ENCODE data around the gene ARL11.

ARL11 gene

GRCh38 chr13:49615836-49616675 lies 12.3 kb upstream of the ARL11 start:
- no peak for DNase-seq (ENCODE audit: low read depth in 3 of 3)

DNA sequence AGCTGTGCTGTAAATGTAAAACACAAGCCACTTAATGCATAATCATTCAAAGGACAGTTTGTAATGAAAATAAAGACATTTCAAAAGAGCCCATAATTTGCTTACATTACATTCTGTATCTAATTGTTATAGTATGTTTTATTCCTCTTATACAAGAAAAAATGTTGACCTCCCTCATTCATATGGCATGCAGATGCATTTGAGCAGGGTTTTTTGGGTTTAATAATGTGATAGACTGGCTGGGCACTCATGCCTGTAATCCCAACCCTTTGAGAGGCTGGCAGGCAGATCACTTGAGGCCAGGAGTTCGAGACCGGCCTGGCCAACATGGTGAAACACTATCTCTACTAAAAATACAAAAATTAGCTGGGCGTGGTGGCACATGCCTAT lies 11.6 kb upstream of the ARL11 start:
- no peak for DNase-seq (ENCODE audit: low read depth in 3 of 3)

- no peak for DNase-seq (ENCODE audit: low read depth in 3 of 3)
Measured at GRCh38 chr13:49620170-49620621, 8.1 kb upstream of the ARL11 start.

- no peak for DNase-seq (ENCODE audit: low read depth in 3 of 3)
Measured at GRCh38 chr13:49622174-49622946, 5.9 kb upstream of the ARL11 start.

DNA sequence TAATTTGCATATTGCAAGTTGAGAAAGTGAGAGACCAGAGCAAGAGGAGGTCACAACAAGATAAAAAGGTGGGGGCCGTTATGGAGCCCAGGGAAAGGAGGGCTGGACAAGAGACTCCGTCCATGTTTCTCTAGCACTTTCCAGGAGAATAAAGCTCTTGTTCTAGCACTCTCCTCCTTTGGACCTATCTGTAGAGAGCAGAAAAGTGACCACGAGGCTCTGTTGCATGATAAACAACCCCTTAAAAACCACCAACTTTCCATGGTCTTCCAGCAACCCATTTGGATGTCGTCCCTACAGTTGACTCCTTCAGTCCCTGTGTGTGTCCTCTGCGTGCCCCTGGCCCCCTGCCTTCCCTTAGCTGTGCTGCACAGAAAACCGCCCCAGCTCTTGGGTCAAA lies 4.1 kb upstream of the ARL11 start:
- DNase-seq (ENCODE audit: low read depth in 3 of 3), result no peak

- no peak for DNase-seq (ENCODE audit: low read depth in 3 of 3)
Measured at GRCh38 chr13:49625392-49626079, 2.8 kb upstream of the ARL11 start.

DNA sequence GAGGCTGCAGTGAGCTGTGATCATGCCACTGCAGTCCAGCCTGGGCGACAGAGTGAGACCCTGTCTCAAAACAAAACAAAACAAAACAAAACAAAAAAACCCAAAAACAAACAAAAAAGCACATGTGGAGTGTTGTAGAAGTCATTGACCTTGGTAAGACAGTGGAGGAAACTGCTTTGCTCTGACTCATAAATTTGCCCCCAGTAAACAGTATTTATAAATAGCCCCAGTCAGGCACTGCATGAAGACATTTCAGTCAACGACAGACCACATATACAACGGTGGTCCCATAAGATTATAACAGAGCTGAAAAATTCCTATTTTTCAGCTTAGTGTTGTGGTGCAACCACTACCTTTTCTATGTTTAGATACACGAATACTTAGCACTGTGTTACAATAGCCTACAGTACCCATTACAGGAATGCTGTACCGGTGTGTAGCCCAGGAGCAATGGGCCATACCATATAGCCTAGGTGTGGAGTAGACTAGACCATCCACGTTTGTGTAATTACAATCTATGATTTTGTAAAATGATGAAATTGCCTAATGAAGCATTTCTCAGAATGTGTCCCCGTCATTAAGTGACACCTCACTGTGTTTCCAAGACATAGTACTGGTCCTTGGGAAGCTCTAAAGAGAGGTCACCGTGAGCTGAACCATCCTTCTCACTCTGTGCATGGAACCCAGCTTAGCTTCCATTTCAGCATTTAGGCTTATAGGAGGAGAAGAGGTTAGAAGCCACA lies 1.1 kb downstream of the ARL11 start:
- DNase-seq (ENCODE audit: low read depth in 3 of 3), result no peak

DNA sequence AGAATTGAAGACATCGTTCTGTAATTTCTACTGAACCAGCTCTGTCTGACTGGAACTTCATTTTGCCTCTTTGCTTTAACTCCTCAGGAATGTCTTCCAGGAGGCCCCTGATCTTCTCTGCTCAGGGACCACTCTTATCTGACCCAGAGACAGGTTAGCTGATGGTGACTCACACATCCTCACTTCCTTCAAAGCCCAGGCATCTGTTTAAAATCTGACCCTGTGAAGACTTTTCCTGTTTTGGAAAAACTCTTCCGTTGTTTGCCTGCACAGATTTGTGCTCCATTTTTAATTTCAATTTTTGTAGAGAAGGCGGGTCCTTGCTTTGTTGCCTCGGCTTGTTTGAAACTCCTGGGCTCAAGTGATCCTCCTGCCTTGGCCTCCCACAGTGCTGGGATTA lies 1.6 kb downstream of the ARL11 start:
- no peak for DNase-seq (ENCODE audit: low read depth in 3 of 3)

DNA sequence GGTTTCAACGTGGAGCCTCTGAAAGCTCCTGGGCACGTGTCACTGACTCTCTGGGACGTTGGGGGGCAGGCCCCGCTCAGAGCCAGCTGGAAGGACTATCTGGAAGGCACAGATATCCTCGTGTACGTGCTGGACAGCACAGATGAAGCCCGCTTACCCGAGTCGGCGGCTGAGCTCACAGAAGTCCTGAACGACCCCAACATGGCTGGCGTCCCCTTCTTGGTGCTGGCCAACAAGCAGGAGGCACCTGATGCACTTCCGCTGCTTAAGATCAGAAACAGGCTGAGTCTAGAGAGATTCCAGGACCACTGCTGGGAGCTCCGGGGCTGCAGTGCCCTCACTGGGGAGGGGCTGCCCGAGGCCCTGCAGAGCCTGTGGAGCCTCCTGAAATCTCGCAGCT lies 2.3 kb downstream of the ARL11 start:
- no peak for DNase-seq (ENCODE audit: low read depth in 3 of 3)

DNA sequence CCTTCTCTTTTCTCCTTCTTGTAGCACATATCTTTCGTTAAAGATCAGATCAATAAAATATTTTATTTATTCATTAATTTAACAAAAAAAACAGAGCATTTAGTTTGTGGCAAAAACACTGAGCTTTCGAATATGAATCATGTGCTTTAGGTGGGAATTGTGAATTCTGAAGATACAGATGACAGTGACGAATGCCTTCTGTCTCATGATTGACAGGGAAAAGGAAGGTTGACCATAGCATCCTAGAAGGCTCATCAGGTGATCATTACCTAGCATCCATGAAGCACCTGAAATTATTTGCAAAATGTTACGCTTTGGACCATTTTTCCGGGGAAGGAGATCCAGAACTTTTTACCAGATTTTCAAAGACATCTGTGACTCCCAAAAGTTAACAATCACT lies 3.8 kb downstream of the ARL11 start:
- DNase-seq (ENCODE audit: low read depth in 3 of 3), result no peak

- DNase-seq (ENCODE audit: low read depth in 3 of 3), result no peak
Measured at GRCh38 chr13:49633710-49634109, 5.4 kb downstream of the ARL11 start.

DNA sequence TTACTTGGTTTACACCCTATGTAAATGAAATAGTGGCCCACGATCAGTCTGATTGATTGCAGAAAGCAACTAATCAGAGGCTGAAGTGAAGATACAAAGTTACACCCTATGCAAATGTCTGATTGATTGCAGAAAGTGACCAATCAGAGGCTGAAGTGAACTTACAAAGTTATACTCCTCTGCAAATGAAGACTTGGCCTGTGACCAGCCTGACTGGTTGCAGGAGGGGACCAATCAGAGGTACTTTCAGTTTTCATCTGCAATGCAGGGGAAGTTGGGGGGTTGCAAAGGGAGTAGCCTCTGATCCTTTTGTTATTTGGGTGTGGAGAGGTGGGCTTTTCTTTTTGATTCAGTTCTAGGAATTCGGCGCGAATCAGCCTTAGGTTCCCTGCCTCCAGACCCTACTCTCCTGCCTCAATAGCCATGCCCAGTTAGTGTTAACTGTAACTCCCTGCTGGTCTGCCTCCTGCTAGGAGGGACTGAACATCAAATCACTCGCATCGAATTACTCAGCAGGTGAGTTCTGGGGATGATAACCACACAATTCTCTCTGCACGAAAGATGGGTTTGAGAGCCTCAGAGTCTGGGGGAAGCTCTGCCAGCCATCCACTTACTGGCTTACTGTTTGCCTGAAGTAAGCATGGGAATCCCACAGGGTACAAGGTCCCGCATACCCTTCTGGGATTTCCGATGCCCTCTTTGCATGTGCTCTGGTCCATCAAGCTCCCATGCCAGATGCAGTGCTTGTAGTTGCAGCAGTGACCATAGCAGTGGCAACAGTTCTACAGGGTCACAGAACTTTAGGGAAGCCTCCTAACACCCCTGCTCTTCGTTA lies 7.5 kb downstream of the ARL11 start:
- DNase-seq (ENCODE audit: low read depth in 3 of 3), result no peak

DNA sequence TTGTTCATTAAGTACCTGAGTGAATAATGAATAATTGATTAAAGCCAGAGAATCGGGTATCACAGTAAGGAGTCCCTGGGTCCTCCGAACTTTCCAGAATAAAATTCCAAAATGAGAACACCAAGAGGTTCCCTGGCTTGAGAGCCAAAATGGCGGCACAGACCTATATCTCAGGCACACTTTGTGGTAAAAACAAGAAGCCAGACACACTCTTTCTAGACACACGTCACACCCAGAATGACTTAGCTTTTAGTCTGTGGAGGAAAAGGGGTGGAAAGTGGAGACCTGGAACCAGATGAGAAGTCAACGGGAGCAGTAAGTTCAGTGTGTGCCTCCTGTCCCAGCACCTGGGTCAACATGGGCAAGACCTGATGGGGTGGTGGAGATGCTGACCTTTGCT lies 8.4 kb downstream of the ARL11 start:
- DNase-seq (ENCODE audit: low read depth in 3 of 3), result no peak

GRCh38 chr13:49638030-49638743 lies 9.9 kb downstream of the ARL11 start:
- no peak for DNase-seq (ENCODE audit: low read depth in 3 of 3)

DNA sequence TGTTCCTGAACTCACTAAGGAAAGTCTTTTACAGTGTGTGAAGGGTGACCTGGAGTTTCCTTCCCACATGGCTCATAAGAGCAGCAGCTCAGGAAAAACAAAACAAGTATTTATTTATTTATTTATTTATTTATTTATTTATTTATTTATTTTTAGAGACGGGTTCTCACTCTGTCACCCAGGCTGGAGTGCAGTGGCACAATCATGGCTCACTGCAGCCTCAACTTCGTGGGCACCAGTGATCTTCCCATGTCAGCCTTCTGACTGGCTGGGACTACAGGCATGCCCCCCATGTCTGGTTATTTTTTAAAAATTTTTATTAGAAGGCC lies 10.4 kb downstream of the ARL11 start:
- no peak for DNase-seq (ENCODE audit: low read depth in 3 of 3)

GRCh38 chr13:49641801-49642291 lies 13.5 kb downstream of the ARL11 start:
- no peak for DNase-seq (ENCODE audit: low read depth in 3 of 3)

GRCh38 chr13:49643035-49643646 lies 14.8 kb downstream of the ARL11 start:
- no peak for DNase-seq (ENCODE audit: low read depth in 3 of 3)

DNA sequence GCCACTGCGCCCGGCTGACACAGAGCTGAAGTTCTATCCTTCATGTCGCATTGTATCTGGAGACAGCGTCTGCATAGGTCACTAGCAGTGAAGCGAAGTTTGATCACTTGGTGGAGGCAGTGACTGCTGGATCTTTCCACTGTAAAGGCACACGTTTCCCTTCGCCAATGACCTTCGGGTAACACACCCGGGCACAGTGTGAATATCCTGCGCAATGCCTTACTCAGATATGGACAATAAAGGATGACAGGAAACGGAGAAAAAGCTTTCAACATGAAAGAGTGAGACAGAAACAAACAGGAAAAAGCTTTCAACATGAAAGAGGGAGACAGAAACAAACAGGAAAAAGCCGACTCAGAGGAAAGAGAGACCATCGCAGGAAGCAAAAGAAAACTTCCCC lies 17.1 kb downstream of the ARL11 start:
- no peak for DNase-seq (ENCODE audit: low read depth in 3 of 3)

- no peak for DNase-seq (ENCODE audit: low read depth in 3 of 3)
Measured at GRCh38 chr13:49646688-49647087, 18.4 kb downstream of the ARL11 start.
